HepG2 (cell line): ENCODE results near the gene PIGX. TPM values are rescaled to one million over a fixed set of nuclear protein-coding genes. Genes with fewer than 3 reads are reported as not detected.

ENCODE experiments used
- EP300 ChIP-seq, 3 experiments: sonication (generic) in 1 of 3; formaldehyde crosslinking in 1 of 3; IDR thresholded peaks; 2 replicates each; pipeline versions ENCODE4 v1.5.1 to v1.6.1; 2011 to 2020; ENCODE audit warnings: low read depth in 2 of 3, low read length in 2 of 3, borderline replicate concordance in 1 of 3, improper control_type of control experiment in 1 of 3, mild to moderate bottlenecking in 1 of 3, missing genetic modification reagents in 1 of 3, moderate library complexity in 1 of 3
- HNF1B ChIP-seq: sonication (generic); formaldehyde crosslinking; IDR thresholded peaks from 2 replicates; pipeline ENCODE4 v1.5.1; 2020; ENCODE audit warnings: mild to moderate bottlenecking, moderate library complexity, missing genetic modification reagents
- HOMEZ ChIP-seq: IDR thresholded peaks from 2 replicates; pipeline ENCODE4 v1.6.1; 2016; ENCODE audit warnings: low read depth
- KAT8 ChIP-seq: IDR thresholded peaks from 2 replicates; pipeline ENCODE4 v1.6.1; 2016; ENCODE audit warnings: missing genetic modification reagents, missing compliant biosample characterization
- LCORL ChIP-seq, 2 experiments: fragments of 450-650 bp in 1 of 2; sonication (generic) in 1 of 2; formaldehyde crosslinking in 1 of 2; IDR thresholded peaks; 2 replicates each; pipeline versions ENCODE4 v1.5.0 to v1.6.1; 2017 to 2020; ENCODE audit warnings: antibody characterized with exemption in 1 of 2, missing genetic modification reagents in 1 of 2
- NFIC ChIP-seq: IDR thresholded peaks from 2 replicates; pipeline ENCODE4 v1.6.1; 2012; ENCODE audit warnings: mild to moderate bottlenecking, low read length, inconsistent platforms
- RAD51 ChIP-seq: fragments of 450-650 bp; IDR thresholded peaks from 2 replicates; pipeline ENCODE4 v1.6.1; 2016; ENCODE audit warnings: borderline replicate concordance
- RARA ChIP-seq: IDR thresholded peaks from 2 replicates; pipeline ENCODE4 v1.6.1; 2016; ENCODE audit warnings: missing genetic modification reagents, missing compliant biosample characterization
- XBP1 ChIP-seq: sonication (generic); formaldehyde crosslinking; IDR thresholded peaks from 2 replicates; pipeline ENCODE4 v1.5.0; 2020; ENCODE audit warnings: missing genetic modification reagents
- ZFP91 ChIP-seq: sonication (generic); formaldehyde crosslinking; IDR thresholded peaks from 2 replicates; pipeline ENCODE4 v1.9.0; 2022; ENCODE audit warnings: missing genetic modification reagents, mild to moderate bottlenecking, borderline replicate concordance
- ZFYVE20 ChIP-seq: sonication (generic); formaldehyde crosslinking; IDR thresholded peaks from 2 replicates; pipeline ENCODE4 v1.8.0; 2023; ENCODE audit warnings: low read depth, mild to moderate bottlenecking, moderate library complexity, missing genetic modification reagents, borderline replicate concordance
- ZHX1 ChIP-seq: sonication (generic); formaldehyde crosslinking; IDR thresholded peaks from 2 replicates; pipeline ENCODE4 v1.8.1; 2022; ENCODE audit warnings: low read depth, mild to moderate bottlenecking, missing genetic modification reagents
- ZNF121 ChIP-seq: sonication (generic); formaldehyde crosslinking; IDR thresholded peaks from 2 replicates; pipeline ENCODE4 v1.5.0; 2020; ENCODE audit warnings: mild to moderate bottlenecking, missing genetic modification reagents
- ZNF225 ChIP-seq: sonication (generic); formaldehyde crosslinking; IDR thresholded peaks from 2 replicates; pipeline ENCODE4 v1.4.0; 2020; ENCODE audit warnings: mild to moderate bottlenecking, missing genetic modification reagents
- ZNF33B ChIP-seq: sonication (generic); formaldehyde crosslinking; IDR thresholded peaks from 2 replicates; pipeline ENCODE4 v1.5.1; 2020; ENCODE audit warnings: mild to moderate bottlenecking, missing genetic modification reagents
- ZNF513 ChIP-seq: sonication (generic); formaldehyde crosslinking; conservative IDR thresholded peaks from 2 replicates; pipeline ENCODE4 v1.5.0; 2020; ENCODE audit warnings: missing genetic modification reagents
- ZNF792 ChIP-seq: IDR thresholded peaks from 2 replicates; pipeline ENCODE4 v1.6.1; 2016
- ZSCAN21 ChIP-seq: sonication (generic); formaldehyde crosslinking; IDR thresholded peaks from 2 replicates; pipeline ENCODE4 v1.8.0; 2022; ENCODE audit warnings: mild to moderate bottlenecking, missing genetic modification reagents, moderate library complexity, borderline replicate concordance
- ZSCAN30 ChIP-seq: sonication (generic); formaldehyde crosslinking; IDR thresholded peaks from 2 replicates; pipeline ENCODE4 v1.5.0; 2020; ENCODE audit warnings: mild to moderate bottlenecking, missing genetic modification reagents
- polyA plus RNA-seq, 8 experiments: library from polyadenylated mRNA; depleted of rRNA in 3 of 8; stranded (reverse) in 7 of 8; unstranded in 1 of 8; fragments of >200 nt; fragmentation: Illumina TruSeq in 4 of 8; extraction: Trizol in 4 of 8; gene quantifications; 2 replicates each; pipeline versions ENCODE4 v1.2.1 to v1.2.3, GENCODE V29; 2011 to 2016; ENCODE audit warnings: low read depth in 4 of 8, missing spikeins in 1 of 8, mixed read lengths in 1 of 8; ENCODE audit not compliant: insufficient read depth in 1 of 8
- total RNA-seq, 5 experiments: library from RNA; depleted of rRNA; stranded (reverse); fragments of >200 nt; fragmentation: Illumina TruSeq; extraction: Trizol; gene quantifications; 2 replicates each; pipeline ENCODE4 v1.2.3, GENCODE V29; 2016; ENCODE audit warnings: low read depth in 1 of 5

PIGX gene
- total and polyA plus RNA-seq, 2 of the 13 experiments (the other 11 are each of a cell fraction or from before 2014, with no cell fraction given) = 13.2 to 21.3 TPM

- peak; percentile 33; the same call in 1 of the 2 replicates for TF ChIP-seq ZHX1 (CRISPR knock-in tag)
- TF ChIP-seq RAD51 = no peak
- TF ChIP-seq ZNF121 (CRISPR knock-in tag) = no peak
- TF ChIP-seq NFIC = no peak
- TF ChIP-seq HOMEZ (CRISPR knock-in tag) = no peak
- no peak; the same call in 1 of the 2 replicates for TF ChIP-seq HNF1B
- no peak for TF ChIP-seq ZNF513 (CRISPR knock-in tag)
- no peak for TF ChIP-seq ZNF33B (CRISPR knock-in tag)
- no peak for TF ChIP-seq EP300 (IDR thresholded peaks at IDR 0.05; ENCODE audit: low read depth in 2 of 2, low read length in 2 of 2)
- no peak for TF ChIP-seq EP300 (CRISPR knock-in tag; IDR thresholded peaks at IDR 0.05; ENCODE audit: borderline replicate concordance)
- 0 out of 2 replicates have a peak, but pooled peaks have one; percentile 25 for TF ChIP-seq RARA (CRISPR knock-in tag)
- TF ChIP-seq ZNF792 (CRISPR knock-in tag) = no peak
- TF ChIP-seq ZFP91 (CRISPR knock-in tag) = peak; percentile 17; the same call in 1 of the 2 replicates
- TF ChIP-seq XBP1 (CRISPR knock-in tag) = no peak
- no peak; the same call in 1 of the 2 replicates for TF ChIP-seq ZFYVE20 (CRISPR knock-in tag)
- no peak for TF ChIP-seq LCORL (IDR thresholded peaks at IDR 0.05)
- no peak for TF ChIP-seq LCORL (CRISPR knock-in tag; IDR thresholded peaks at IDR 0.05)
- no peak for TF ChIP-seq ZSCAN30
- peak; percentile 55 for TF ChIP-seq KAT8 (CRISPR knock-in tag)
- peak; percentile 35; the same call in 1 of the 2 replicates for TF ChIP-seq ZSCAN21
- TF ChIP-seq ZNF225 = no peak
Measured at GRCh38 chr3:196739671-196740480, 27.7 kb downstream of the PIGX start, which contains the start of gene PAK2 (continued).
